Osteocyte (in vitro differentiated cells): ENCODE measurements around the gene BABAM2. TPM values are rescaled to one million over a fixed set of nuclear protein-coding genes. Genes with fewer than 3 reads are reported as not detected.

Source experiments
- DNase-seq: peaks from one replicate; pipeline ENCODE4 v3.0.0; 2021; ENCODE audit warnings: mixed read lengths; ENCODE audit not compliant: unreplicated experiment; ENCODE audit errors: extremely low spot score
- H3K27ac Mint-ChIP-seq: one replicate; pipeline ENCODE4 v1.8.0; 2021; ENCODE audit warnings: mild to moderate bottlenecking, mixed read lengths; ENCODE audit not compliant: unreplicated experiment
- H3K27me3 Mint-ChIP-seq: one replicate; pipeline ENCODE4 v1.8.0; 2021; ENCODE audit warnings: mixed read lengths; ENCODE audit not compliant: unreplicated experiment
- H3K36me3 Mint-ChIP-seq: one replicate; pipeline ENCODE4 v1.8.0; 2021; ENCODE audit warnings: mixed read lengths; ENCODE audit not compliant: unreplicated experiment
- H3K4me1 Mint-ChIP-seq: one replicate; pipeline ENCODE4 v1.8.0; 2021; ENCODE audit warnings: mixed read lengths; ENCODE audit not compliant: unreplicated experiment
- H3K4me3 Mint-ChIP-seq: one replicate; pipeline ENCODE4 v1.8.0; 2021; ENCODE audit warnings: mild to moderate bottlenecking, moderate library complexity, mixed read lengths; ENCODE audit not compliant: unreplicated experiment
- H3K9me3 Mint-ChIP-seq: one replicate; pipeline ENCODE4 v1.8.0; 2021; ENCODE audit warnings: mixed read lengths; ENCODE audit not compliant: unreplicated experiment
- total RNA-seq: library from RNA; stranded (reverse); gene quantifications from 2 replicates; pipeline ENCODE4 v1.2.1, GENCODE V29; 2021
- TF ChIP-seq, protein P1 (sequence below): fragments of 200-600 bp; sonication (generic); IDR thresholded peaks from 2 replicates; pipeline ENCODE4 v1.5.0; 2021; ENCODE audit warnings: antibody characterized with exemption, mild to moderate bottlenecking, moderate library complexity

The BABAM2 gene
- total RNA-seq, 1 donor from 2014 or later: 43.6 TPM

DNA sequence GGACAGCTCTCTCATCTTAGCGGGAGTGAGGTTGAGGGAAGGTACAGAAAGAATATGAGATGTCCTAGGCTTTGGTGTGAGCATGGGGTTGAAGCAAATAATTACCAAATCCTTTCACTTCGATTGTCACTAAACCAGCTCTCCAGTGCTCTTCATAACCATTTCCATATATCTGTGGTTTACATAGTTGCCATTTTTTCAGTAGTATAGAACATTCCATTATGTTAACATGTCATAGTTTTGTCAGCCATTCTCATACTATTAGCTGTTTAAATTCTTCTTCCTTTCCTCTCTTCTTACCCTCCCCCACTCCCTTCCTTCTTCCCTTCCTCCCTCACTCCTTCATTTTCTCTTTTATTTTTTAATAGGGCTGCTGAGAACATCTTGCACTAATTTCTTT lies 205.9 kb downstream of the BABAM2 start:
- TF ChIP-seq, protein P1, sequence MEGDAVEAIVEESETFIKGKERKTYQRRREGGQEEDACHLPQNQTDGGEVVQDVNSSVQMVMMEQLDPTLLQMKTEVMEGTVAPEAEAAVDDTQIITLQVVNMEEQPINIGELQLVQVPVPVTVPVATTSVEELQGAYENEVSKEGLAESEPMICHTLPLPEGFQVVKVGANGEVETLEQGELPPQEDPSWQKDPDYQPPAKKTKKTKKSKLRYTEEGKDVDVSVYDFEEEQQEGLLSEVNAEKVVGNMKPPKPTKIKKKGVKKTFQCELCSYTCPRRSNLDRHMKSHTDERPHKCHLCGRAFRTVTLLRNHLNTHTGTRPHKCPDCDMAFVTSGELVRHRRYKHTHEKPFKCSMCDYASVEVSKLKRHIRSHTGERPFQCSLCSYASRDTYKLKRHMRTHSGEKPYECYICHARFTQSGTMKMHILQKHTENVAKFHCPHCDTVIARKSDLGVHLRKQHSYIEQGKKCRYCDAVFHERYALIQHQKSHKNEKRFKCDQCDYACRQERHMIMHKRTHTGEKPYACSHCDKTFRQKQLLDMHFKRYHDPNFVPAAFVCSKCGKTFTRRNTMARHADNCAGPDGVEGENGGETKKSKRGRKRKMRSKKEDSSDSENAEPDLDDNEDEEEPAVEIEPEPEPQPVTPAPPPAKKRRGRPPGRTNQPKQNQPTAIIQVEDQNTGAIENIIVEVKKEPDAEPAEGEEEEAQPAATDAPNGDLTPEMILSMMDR: no peak
- H3K9me3 Mint-ChIP-seq: no peaks in the 10 kb centered on the region
- DNase-seq: no peak
- H3K4me1 Mint-ChIP-seq: peaks cover 44% of the 10 kb centered on the region
- H3K27ac Mint-ChIP-seq: peak overlapping the region; percentile 72
- H3K36me3 Mint-ChIP-seq: no peaks in the 10 kb centered on the region
- H3K27me3 Mint-ChIP-seq: no peaks in the 10 kb centered on the region
- H3K4me3 Mint-ChIP-seq: no peak overlapping the region

DNA sequence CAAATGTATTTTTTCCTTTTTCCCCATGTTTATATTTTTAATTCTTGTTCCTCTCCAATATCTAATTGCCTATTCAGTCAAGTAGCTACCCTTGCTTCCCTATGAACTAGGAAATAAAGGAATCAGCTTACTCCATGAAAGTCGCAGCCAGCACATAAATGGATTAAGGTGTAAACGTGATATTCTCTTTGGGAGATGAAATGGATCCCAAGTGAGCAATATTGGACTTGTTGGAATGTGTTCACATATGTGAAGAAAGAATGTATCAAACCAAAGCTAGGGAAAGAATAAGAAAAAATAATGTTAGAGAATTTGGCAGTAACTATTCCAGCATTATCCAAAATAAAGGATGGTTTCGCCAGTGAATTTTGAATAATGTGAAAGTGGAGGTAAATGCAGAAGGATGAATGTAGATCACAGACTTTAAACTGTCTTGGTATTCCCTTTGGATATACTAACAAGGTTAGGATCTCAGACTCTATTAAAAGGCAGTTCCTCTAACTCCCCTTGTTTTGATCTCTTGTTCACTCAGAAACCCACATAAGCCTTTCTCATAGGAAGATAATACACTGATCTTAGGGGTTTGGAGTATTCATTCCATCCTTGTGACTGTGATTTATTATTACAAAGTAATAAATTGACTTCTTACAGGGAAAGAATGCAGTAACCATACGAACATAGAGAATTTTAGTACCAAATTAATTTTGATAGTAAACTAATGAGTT lies 208.1 kb downstream of the BABAM2 start:
- TF ChIP-seq, protein P1: no peak
- H3K27ac Mint-ChIP-seq: no peak overlapping the region
- peaks cover 60% of the 10 kb centered on the region for H3K4me1 Mint-ChIP-seq
- no peaks in the 10 kb centered on the region for H3K27me3 Mint-ChIP-seq
- no peak for DNase-seq
- peak overlapping the region; percentile 19 for H3K4me3 Mint-ChIP-seq
- no peaks in the 10 kb centered on the region for H3K36me3 Mint-ChIP-seq
- no peaks in the 10 kb centered on the region for H3K9me3 Mint-ChIP-seq

DNA sequence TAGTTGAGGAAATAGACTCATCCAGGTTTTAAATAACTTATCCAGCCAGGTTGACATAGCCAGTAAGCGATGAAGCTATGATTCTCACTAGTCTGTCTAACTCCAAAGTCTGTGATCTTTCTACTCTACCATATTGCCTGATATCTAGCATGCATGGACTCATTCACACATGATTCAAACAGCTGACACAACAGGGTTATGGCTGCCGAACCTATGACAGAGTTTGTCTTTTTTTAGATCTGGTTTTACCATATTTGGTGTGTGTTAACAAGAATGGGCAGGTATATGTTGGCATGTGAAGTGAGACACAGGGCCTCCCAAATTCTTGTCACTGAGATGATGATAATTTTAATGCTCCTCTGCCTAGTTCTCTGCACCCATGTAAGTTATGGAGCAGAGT lies 210.6 kb downstream of the BABAM2 start:
- TF ChIP-seq, protein P1: no peak
- DNase-seq: no peak
- Mint-ChIP-seq H3K4me1 (peaks cover 53% of the 10 kb centered on the region), H3K27me3 (no peaks in the 10 kb centered on the region), H3K27ac (no peak overlapping the region), H3K4me3 (no peak overlapping the region), H3K9me3 (no peaks in the 10 kb centered on the region), H3K36me3 (no peaks in the 10 kb centered on the region)

DNA sequence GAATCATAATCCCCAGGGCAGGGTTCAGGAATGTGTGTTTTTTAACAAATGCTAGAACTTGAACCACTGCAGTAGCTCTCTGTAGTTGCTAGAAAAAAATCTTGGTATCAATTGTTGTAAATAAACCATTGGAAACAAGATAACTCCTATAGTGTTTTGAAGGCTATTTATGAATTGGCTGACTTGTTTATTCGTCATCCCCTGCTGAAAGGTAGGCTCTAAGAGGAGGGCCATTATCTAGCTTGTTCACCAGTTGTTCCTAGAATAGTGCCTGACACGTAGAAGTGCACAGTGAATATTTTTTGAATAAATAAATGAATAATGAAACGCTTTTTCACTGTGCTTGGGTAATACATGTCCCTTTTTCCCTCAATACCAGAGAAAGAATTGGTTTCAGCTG lies 211.4 kb downstream of the BABAM2 start:
- TF ChIP-seq, protein P1: no peak
- Mint-ChIP-seq H3K27ac (peak overlapping the region; percentile 71), H3K4me1 (peaks cover 45% of the 10 kb centered on the region), H3K9me3 (no peaks in the 10 kb centered on the region), H3K36me3 (no peaks in the 10 kb centered on the region), H3K4me3 (no peak overlapping the region), H3K27me3 (no peaks in the 10 kb centered on the region)
- no peak for DNase-seq

DNA sequence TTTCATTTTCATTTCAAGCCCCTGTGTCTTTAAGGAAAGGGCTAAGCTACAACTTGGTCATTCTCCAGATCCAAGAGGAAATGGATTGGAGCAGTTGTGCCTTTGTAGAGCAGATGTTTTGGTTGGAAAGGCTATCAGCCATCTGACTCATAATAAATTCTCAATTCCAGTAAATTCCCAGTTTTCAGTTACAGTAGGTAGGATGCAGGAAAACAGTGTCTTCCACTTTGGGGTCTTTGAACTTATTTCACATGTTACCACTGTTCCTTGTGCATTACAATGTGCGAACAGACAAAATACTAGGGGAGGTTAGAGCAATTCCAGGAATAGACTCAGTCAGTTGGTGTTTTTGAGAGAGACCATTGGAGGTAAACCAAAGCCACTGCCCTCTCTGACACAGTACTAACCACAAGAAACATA lies 211.9 kb downstream of the BABAM2 start:
- TF ChIP-seq, protein P1: no peak
- peaks cover 40% of the 10 kb centered on the region for H3K4me1 Mint-ChIP-seq
- no peaks in the 10 kb centered on the region for H3K9me3 Mint-ChIP-seq
- no peaks in the 10 kb centered on the region for H3K27me3 Mint-ChIP-seq
- DNase-seq: no peak
- H3K4me3 Mint-ChIP-seq: no peak overlapping the region
- no peaks in the 10 kb centered on the region for H3K36me3 Mint-ChIP-seq
- H3K27ac Mint-ChIP-seq: peak overlapping the region; percentile 71
